ENCODE measurements around the gene COX10. TPM values are rescaled to one million over a fixed set of nuclear protein-coding genes. Genes with fewer than 3 reads are reported as not detected.

The COX10 gene
- total RNA-seq, 1 donor from 2014 or later, result 18.4 TPM

GRCh38 chr17:14245002-14245401 is 175.7 kb downstream of the COX10 start:
- H3K4me3 Mint-ChIP-seq, result no peak overlapping the region
- no peaks in the 10 kb centered on the region for H3K4me1 Mint-ChIP-seq
- H3K36me3 Mint-ChIP-seq, result no peaks in the 10 kb centered on the region
- no peaks in the 10 kb centered on the region for H3K9me3 Mint-ChIP-seq
- TF ChIP-seq CTCF (IDR thresholded peaks at IDR 0.05; ENCODE audit: unreplicated experiment), result no peak
- H3K27me3 Mint-ChIP-seq (ENCODE audit: low read depth), result peaks cover 5% of the 10 kb centered on the region
- no peak overlapping the region for H3K27ac Mint-ChIP-seq
- DNase-seq (ENCODE audit: low spot score in 2 of 2, unreplicated experiment in 2 of 2), result no peak

GRCh38 chr17:14245629-14246028 is 176.3 kb downstream of the COX10 start:
- peaks cover 5% of the 10 kb centered on the region for H3K27me3 Mint-ChIP-seq (ENCODE audit: low read depth)
- H3K27ac Mint-ChIP-seq, result no peak overlapping the region
- TF ChIP-seq CTCF (IDR thresholded peaks at IDR 0.05; ENCODE audit: unreplicated experiment), result no peak
- H3K36me3 Mint-ChIP-seq, result no peaks in the 10 kb centered on the region
- no peaks in the 10 kb centered on the region for H3K9me3 Mint-ChIP-seq
- DNase-seq (ENCODE audit: low spot score in 2 of 2, unreplicated experiment in 2 of 2), result no peak
- no peak overlapping the region for H3K4me3 Mint-ChIP-seq
- no peaks in the 10 kb centered on the region for H3K4me1 Mint-ChIP-seq

Other genes starting within 250 kb of the COX10 start
- gene CDRT15, start 167.4 kb downstream of the COX10 start, total RNA-seq, result not detected in 3 replicates
- 8.7 to 9.8 TPM (median 8.7 TPM) in 3 replicates for gene HS3ST3B1, start 231.6 kb downstream of the COX10 start, total RNA-seq

All from mesothelial cell of epicardium (in vitro differentiated cells).